Measurements from ENCODE around the gene PYGM.

The PYGM gene

GRCh38 chr11:64735725-64736259 lies 24.0 kb downstream of the PYGM start:
- Histone ChIP-seq H3K9ac (ENCODE audit: low read length in 5 of 5) (no peak overlapping the region), H3K27ac (ENCODE audit: low read depth, low read length) (no peak overlapping the region), H3K4me3 (ENCODE audit: low read depth in 1 of 5, low read length in 5 of 5) (no peak overlapping the region), H3K36me3 (ENCODE audit: control insufficient read depth in 5 of 5, insufficient read depth in 5 of 5, low read length in 5 of 5) (peaks cover 0 to 45% (median 23%) of the 10 kb centered on the region in 5 donors), H3K27me3 (ENCODE audit: control insufficient read depth in 5 of 5, insufficient read depth in 4 of 5, low read length in 5 of 5) (peaks cover 0 to under 1% (median 0%) of the 10 kb centered on the region in 5 donors), H3K9me3 (ENCODE audit: control insufficient read depth in 5 of 5, low read length in 5 of 5) (no peaks in the 10 kb centered on the region), H3K4me1 (ENCODE audit: control insufficient read depth in 5 of 5, insufficient read depth in 5 of 5, low read length in 5 of 5) (peaks cover 0 to 8% (median 0%) of the 10 kb centered on the region in 5 donors)

- Histone ChIP-seq H3K27me3 (ENCODE audit: control insufficient read depth in 5 of 5, insufficient read depth in 4 of 5, low read length in 5 of 5) (peaks cover 0 to 7% (median 0%) of the 10 kb centered on the region in 5 donors), H3K36me3 (ENCODE audit: control insufficient read depth in 5 of 5, insufficient read depth in 5 of 5, low read length in 5 of 5) (peaks cover 0 to 45% (median 26%) of the 10 kb centered on the region in 5 donors), H3K9ac (ENCODE audit: low read length in 5 of 5) (no peak overlapping the region), H3K27ac (ENCODE audit: low read depth, low read length) (no peak overlapping the region), H3K4me1 (ENCODE audit: control insufficient read depth in 5 of 5, insufficient read depth in 5 of 5, low read length in 5 of 5) (peaks cover 0 to 8% (median 0%) of the 10 kb centered on the region in 5 donors), H3K4me3 (ENCODE audit: low read depth in 1 of 5, low read length in 5 of 5) (no peak overlapping the region), H3K9me3 (ENCODE audit: control insufficient read depth in 5 of 5, low read length in 5 of 5) (no peaks in the 10 kb centered on the region)
Measured at GRCh38 chr11:64734811-64735724, 24.7 kb downstream of the PYGM start.

- Histone ChIP-seq H3K27ac (ENCODE audit: low read depth, low read length) (no peak overlapping the region), H3K4me3 (ENCODE audit: low read depth in 1 of 5, low read length in 5 of 5) (no peak overlapping the region), H3K27me3 (ENCODE audit: control insufficient read depth in 5 of 5, insufficient read depth in 4 of 5, low read length in 5 of 5) (peaks cover 0 to 8% (median 0%) of the 10 kb centered on the region in 5 donors), H3K4me1 (ENCODE audit: control insufficient read depth in 5 of 5, insufficient read depth in 5 of 5, low read length in 5 of 5) (peaks cover 0 to 8% (median 0%) of the 10 kb centered on the region in 5 donors), H3K36me3 (ENCODE audit: control insufficient read depth in 5 of 5, insufficient read depth in 5 of 5, low read length in 5 of 5) (peaks cover 0 to 34% (median 18%) of the 10 kb centered on the region in 5 donors), H3K9me3 (ENCODE audit: control insufficient read depth in 5 of 5, low read length in 5 of 5) (no peaks in the 10 kb centered on the region), H3K9ac (ENCODE audit: low read length in 5 of 5) (no peak overlapping the region)
Measured at GRCh38 chr11:64731601-64732000, 28.2 kb downstream of the PYGM start.

GRCh38 chr11:64729851-64730382 lies 29.9 kb downstream of the PYGM start:
- Histone ChIP-seq H3K4me1 (ENCODE audit: control insufficient read depth in 5 of 5, insufficient read depth in 5 of 5, low read length in 5 of 5) (peaks cover 0 to 3% (median 0%) of the 10 kb centered on the region in 5 donors), H3K9me3 (ENCODE audit: control insufficient read depth in 5 of 5, low read length in 5 of 5) (no peaks in the 10 kb centered on the region), H3K4me3 (ENCODE audit: low read depth in 1 of 5, low read length in 5 of 5) (no peak overlapping the region), H3K27ac (ENCODE audit: low read depth, low read length) (no peak overlapping the region), H3K9ac (ENCODE audit: low read length in 5 of 5) (no peak overlapping the region), H3K27me3 (ENCODE audit: control insufficient read depth in 5 of 5, insufficient read depth in 4 of 5, low read length in 5 of 5) (peaks cover 0 to 8% (median 0%) of the 10 kb centered on the region in 5 donors), H3K36me3 (ENCODE audit: control insufficient read depth in 5 of 5, insufficient read depth in 5 of 5, low read length in 5 of 5) (peaks cover 0 to 17% (median 9%) of the 10 kb centered on the region in 5 donors)

- peaks cover 0 to 1% (median 0%) of the 10 kb centered on the region in 5 donors for H3K4me1 ChIP-seq (ENCODE audit: control insufficient read depth in 5 of 5, insufficient read depth in 5 of 5, low read length in 5 of 5)
- no peak overlapping the region for H3K27ac ChIP-seq (ENCODE audit: low read depth, low read length)
- H3K9me3 ChIP-seq (ENCODE audit: control insufficient read depth in 5 of 5, low read length in 5 of 5), result no peaks in the 10 kb centered on the region
- no peak overlapping the region for H3K4me3 ChIP-seq (ENCODE audit: low read depth in 1 of 5, low read length in 5 of 5)
- peaks cover 0 to 13% (median 7%) of the 10 kb centered on the region in 5 donors for H3K36me3 ChIP-seq (ENCODE audit: control insufficient read depth in 5 of 5, insufficient read depth in 5 of 5, low read length in 5 of 5)
- no peak overlapping the region for H3K9ac ChIP-seq (ENCODE audit: low read length in 5 of 5)
- peaks cover 0 to 15% (median 0%) of the 10 kb centered on the region in 5 donors for H3K27me3 ChIP-seq (ENCODE audit: control insufficient read depth in 5 of 5, insufficient read depth in 4 of 5, low read length in 5 of 5)
Measured at GRCh38 chr11:64728757-64729365, 30.9 kb downstream of the PYGM start.

- Histone ChIP-seq H3K9ac (ENCODE audit: low read length in 5 of 5) (no peak overlapping the region), H3K4me3 (ENCODE audit: low read depth in 1 of 5, low read length in 5 of 5) (no peak overlapping the region), H3K27ac (ENCODE audit: low read depth, low read length) (no peak overlapping the region), H3K9me3 (ENCODE audit: control insufficient read depth in 5 of 5, low read length in 5 of 5) (no peaks in the 10 kb centered on the region), H3K36me3 (ENCODE audit: control insufficient read depth in 5 of 5, insufficient read depth in 5 of 5, low read length in 5 of 5) (peaks cover 0 to 8% (median 7%) of the 10 kb centered on the region in 5 donors), H3K4me1 (ENCODE audit: control insufficient read depth in 5 of 5, insufficient read depth in 5 of 5, low read length in 5 of 5) (peaks cover 0 to 9% (median 5%) of the 10 kb centered on the region in 5 donors), H3K27me3 (ENCODE audit: control insufficient read depth in 5 of 5, insufficient read depth in 4 of 5, low read length in 5 of 5) (peaks cover under 1 to 15% (median 5%) of the 10 kb centered on the region in 5 donors)
Measured at GRCh38 chr11:64726867-64727530, 32.8 kb downstream of the PYGM start.

GRCh38 chr11:64726211-64726641 lies 33.5 kb downstream of the PYGM start:
- Histone ChIP-seq H3K4me3 (ENCODE audit: low read depth in 1 of 5, low read length in 5 of 5) (no peak overlapping the region), H3K4me1 (ENCODE audit: control insufficient read depth in 5 of 5, insufficient read depth in 5 of 5, low read length in 5 of 5) (peaks cover 0 to 9% (median 5%) of the 10 kb centered on the region in 5 donors), H3K27me3 (ENCODE audit: control insufficient read depth in 5 of 5, insufficient read depth in 4 of 5, low read length in 5 of 5) (peaks cover 7 to 21% (median 12%) of the 10 kb centered on the region in 5 donors), H3K9ac (ENCODE audit: low read length in 5 of 5) (no peak overlapping the region), H3K36me3 (ENCODE audit: control insufficient read depth in 5 of 5, insufficient read depth in 5 of 5, low read length in 5 of 5) (peaks cover 0 to 5% (median 3%) of the 10 kb centered on the region in 5 donors), H3K9me3 (ENCODE audit: control insufficient read depth in 5 of 5, low read length in 5 of 5) (no peaks in the 10 kb centered on the region), H3K27ac (ENCODE audit: low read depth, low read length) (no peak overlapping the region)

- Histone ChIP-seq H3K36me3 (ENCODE audit: control insufficient read depth in 5 of 5, insufficient read depth in 5 of 5, low read length in 5 of 5) (peaks cover 0 to 5% (median 0%) of the 10 kb centered on the region in 5 donors), H3K27ac (ENCODE audit: low read depth, low read length) (no peak overlapping the region), H3K9me3 (ENCODE audit: control insufficient read depth in 5 of 5, low read length in 5 of 5) (no peaks in the 10 kb centered on the region), H3K27me3 (ENCODE audit: control insufficient read depth in 5 of 5, insufficient read depth in 4 of 5, low read length in 5 of 5) (peaks cover 13 to 24% (median 21%) of the 10 kb centered on the region in 5 donors), H3K4me3 (ENCODE audit: low read depth in 1 of 5, low read length in 5 of 5) (no peak overlapping the region), H3K9ac (ENCODE audit: low read length in 5 of 5) (no peak overlapping the region), H3K4me1 (ENCODE audit: control insufficient read depth in 5 of 5, insufficient read depth in 5 of 5, low read length in 5 of 5) (peaks cover 0 to 9% (median 5%) of the 10 kb centered on the region in 5 donors)
Measured at GRCh38 chr11:64724863-64725532, 34.8 kb downstream of the PYGM start.
